Prostate gland (tissue), 2 donors: ENCODE results near the gene TRIP6.
A peak's percentile ranks its signal among the peaks of the same experiment; 100 is the strongest.

ENCODE experiments used
- CTCF ChIP-seq, 4 experiments: fragments of 200-600 bp in 2 of 4; fragments of 450-650 bp in 2 of 4; sonication (generic) in 2 of 4; IDR thresholded peaks; 1 replicate in 3 of 4; 2 replicates in 1 of 4; pipeline ENCODE4 v1.5.1; 2016 to 2019; ENCODE audit warnings: antibody characterized with exemption in 4 of 4, mild to moderate bottlenecking in 2 of 4, moderate library complexity in 2 of 4
- POLR2A ChIP-seq: fragments of 450-650 bp; IDR thresholded peaks from one replicate; pipeline ENCODE4 v1.6.1; 2016; ENCODE audit warnings: antibody characterized with exemption, mild to moderate bottlenecking

GRCh38 chr7:100894860-100895700, 27.9 kb downstream of the TRIP6 start:
- TF ChIP-seq POLR2A (no peak), CTCF (IDR thresholded peaks at IDR 0.05) (peak; percentile 66 to 95 (median 84))
